GM19324 (cell line): ENCODE results near the gene SYP.

ENCODE experiments used
- ATAC-seq: cut with Tn5 transposase; IDR thresholded peaks from one replicate; pipeline ENCODE4 v1.9.1; 2021; ENCODE audit warnings: mild to moderate bottlenecking, moderate library complexity; ENCODE audit not compliant: unreplicated experiment, low FRiP score

SYP gene

GRCh38 chrX:49225858-49226257 lies 25.9 kb upstream of the SYP start:
- no peak for ATAC-seq

GRCh38 chrX:49221868-49222267 lies 21.9 kb upstream of the SYP start:
- no peak for ATAC-seq

GRCh38 chrX:49220100-49220499 lies 20.1 kb upstream of the SYP start:
- ATAC-seq: no peak

- ATAC-seq: no peak
Measured at GRCh38 chrX:49214996-49215526, 15.1 kb upstream of the SYP start.

GRCh38 chrX:49214416-49214815 lies 14.4 kb upstream of the SYP start:
- ATAC-seq: no peak

- no peak for ATAC-seq
Measured at GRCh38 chrX:49212861-49213260, 12.9 kb upstream of the SYP start.

GRCh38 chrX:49212209-49212608 lies 12.2 kb upstream of the SYP start:
- no peak for ATAC-seq

- no peak for ATAC-seq
Measured at GRCh38 chrX:49211074-49211473, 11.1 kb upstream of the SYP start.

- no peak for ATAC-seq
Measured at GRCh38 chrX:49210406-49210805, 10.4 kb upstream of the SYP start.

- no peak for ATAC-seq
Measured at GRCh38 chrX:49209434-49210251, 9.7 kb upstream of the SYP start.

- ATAC-seq: no peak
Measured at GRCh38 chrX:49208399-49208798, 8.4 kb upstream of the SYP start.

GRCh38 chrX:49206543-49206942 lies 6.5 kb upstream of the SYP start:
- ATAC-seq: no peak

- ATAC-seq: no peak
Measured at GRCh38 chrX:49205443-49205842, 5.5 kb upstream of the SYP start.

GRCh38 chrX:49204709-49205108 lies 4.7 kb upstream of the SYP start:
- ATAC-seq: no peak

- ATAC-seq: no peak
Measured at GRCh38 chrX:49204017-49204416, 4.0 kb upstream of the SYP start.

GRCh38 chrX:49203536-49203935 lies 3.5 kb upstream of the SYP start:
- no peak for ATAC-seq

- ATAC-seq: no peak
Measured at GRCh38 chrX:49202022-49202421, 2.0 kb upstream of the SYP start.

GRCh38 chrX:49199315-49199595 lies 738 bp downstream of the SYP start:
- no peak for ATAC-seq

- ATAC-seq: no peak
Measured at GRCh38 chrX:49198540-49199314, 1.3 kb downstream of the SYP start.

GRCh38 chrX:49197543-49198087 lies 2.4 kb downstream of the SYP start:
- no peak for ATAC-seq

- no peak for ATAC-seq
Measured at GRCh38 chrX:49193542-49193964, 6.4 kb downstream of the SYP start.
